Hepatocyte (in vitro differentiated cells): ENCODE measurements around the gene DDX10.

Experiments used
- CTCF ChIP-seq: fragments of 200-600 bp; sonication (generic); IDR thresholded peaks from 2 replicates; pipeline ENCODE4 v1.5.1; 2016; ENCODE audit warnings: antibody characterized with exemption, mild to moderate bottlenecking; ENCODE audit not compliant: poor library complexity
- EZH2 ChIP-seq: fragments of 200-600 bp; sonication (generic); IDR thresholded peaks from 2 replicates; pipeline ENCODE4 v1.6.1; 2016; ENCODE audit warnings: antibody characterized with exemption, mild to moderate bottlenecking, borderline replicate concordance

- TF ChIP-seq CTCF (no peak), EZH2 (no peak)
These were observed 279.0 kb downstream of the DDX10 start for GRCh38 chr11:108943853-108944252.
